SH-SY5Y (cell line): ENCODE measurements around the gene PIK3IP1.

ENCODE experiments used
- GATA2 ChIP-seq: IDR thresholded peaks from 2 replicates; pipeline ENCODE4 v1.6.1; 2011; ENCODE audit warnings: mild to moderate bottlenecking, low read depth, low read length
- GATA3 ChIP-seq: IDR thresholded peaks from 2 replicates; pipeline ENCODE4 v1.6.1; 2011; ENCODE audit warnings: low read depth, mild to moderate bottlenecking, low read length, moderate library complexity

GRCh38 chr22:31305194-31305593 lies 12.9 kb upstream of the PIK3IP1 start:
- TF ChIP-seq GATA3 (no peak), GATA2 (no peak)
